Sigmoid colon (tissue), 7 donors: ENCODE results near the gene SERPINA12. TPM values are rescaled to one million over a fixed set of nuclear protein-coding genes. Genes with fewer than 3 reads are reported as not detected.

Experiments used
- DNase-seq: peaks from one replicate; pipeline ENCODE4 v3.0.0-alpha.2; 2019
- H3K27ac ChIP-seq, 4 donors: fragments of 200-600 bp; sonication (generic); one replicate each; pipeline ENCODE4 v1.5.1; 2016 to 2019; ENCODE audit warnings: mild to moderate bottlenecking in 1 of 4
- H3K27me3 ChIP-seq, 3 donors: fragments of 200-600 bp; sonication (generic); one replicate each; pipeline ENCODE4 v1.5.1; 2019; ENCODE audit warnings: mild to moderate bottlenecking in 1 of 3
- H3K36me3 ChIP-seq, 4 donors: fragments of 200-600 bp; sonication (generic); one replicate each; pipeline ENCODE4 v1.5.1; 2016 to 2019
- H3K4me1 ChIP-seq, 4 donors: fragments of 200-600 bp; sonication (generic); one replicate each; pipeline ENCODE4 v1.5.1; 2017 to 2019
- H3K4me3 ChIP-seq, 4 donors: fragments of 200-600 bp; sonication (generic); one replicate each; pipeline ENCODE4 v1.5.1; 2017 to 2019; ENCODE audit warnings: mild to moderate bottlenecking in 2 of 4, moderate library complexity in 1 of 4
- H3K9me3 ChIP-seq, 4 donors: fragments of 200-600 bp in 3 of 4; sonication (generic) in 3 of 4; one replicate each; pipeline versions ENCODE4 v1.5.1 to v1.6.1; 2013 to 2019
- CTCF ChIP-seq, 4 experiments: fragments of 450-650 bp in 3 of 4; fragments of 200-600 bp in 1 of 4; IDR thresholded peaks; one replicate each; pipeline ENCODE4 v1.5.1; 2016 to 2019; ENCODE audit warnings: antibody characterized with exemption in 4 of 4, mild to moderate bottlenecking in 3 of 4, moderate library complexity in 2 of 4
- EP300 ChIP-seq, 4 donors: sonication (generic); formaldehyde crosslinking; IDR thresholded peaks; one replicate each; pipeline ENCODE4 v1.6.1; 2017; ENCODE audit warnings: antibody characterized with exemption in 4 of 4
- POLR2A ChIP-seq, 2 donors: fragments of 450-650 bp; IDR thresholded peaks; one replicate each; pipeline ENCODE4 v1.6.1; 2016; ENCODE audit warnings: antibody characterized with exemption in 2 of 2, mild to moderate bottlenecking in 2 of 2, moderate library complexity in 2 of 2
- POLR2AphosphoS5 ChIP-seq, 4 donors: sonication (generic); formaldehyde crosslinking; IDR thresholded peaks; one replicate each; pipeline ENCODE4 v1.6.1; 2017; ENCODE audit warnings: antibody characterized with exemption in 4 of 4
- WGBS, 2 donors: extraction: QIAGEN DNeasy Blood & Tissue Kit; methylation state at CpG; one replicate each; pipeline ENCODE4 v1.1.7; 2013; 5-methylcytosine and 5-hydroxymethylcytosine counted together
- intact Hi-C: fragments of 100-400 bp; cut with DNase I; formaldehyde crosslinking; loops from one replicate; pipeline ENCODE4 v1.15.1; 2023
- polyA plus RNA-seq, 3 donors: library from polyadenylated mRNA; stranded (reverse); fragments of 200-250 nt; gene quantifications; one replicate each; pipeline ENCODE4 v1.2.3, GENCODE V29; 2013
- total RNA-seq, 4 donors: library from RNA; depleted of rRNA; stranded (reverse); fragments of >200 nt; gene quantifications; one replicate each; pipeline ENCODE4 v1.1.0, GENCODE V29; 2016
- donor health status: healthy with polysubstance abuse.
- donor health status: Bipolar disorder and iron deficiency.
- donor health status: healthy.

The SERPINA12 gene
- total and polyA plus RNA-seq, 7 donors = not detected

GRCh38 chr14:94448071-94448808 lies 61.0 kb downstream of the SERPINA12 start:
- DNase-seq = no peak
- intact Hi-C loops = no loop called here
- 50 to 68% methylated on average over 14 of the region's 14 CpGs for WGBS, 2 donors

GRCh38 chr14:94447206-94447605 lies 62.1 kb downstream of the SERPINA12 start:
- H3K27ac ChIP-seq = no peak overlapping the region
- H3K36me3 ChIP-seq = no peaks in the 10 kb centered on the region
- 61 to 81% methylated on average over 3 of the region's 3 CpGs for WGBS, 2 donors
- H3K9me3 ChIP-seq = no peaks in the 10 kb centered on the region
- DNase-seq = no peak
- TF ChIP-seq POLR2AphosphoS5 (IDR thresholded peaks at IDR 0.05) (no peak), CTCF (IDR thresholded peaks at IDR 0.05) (no peak), EP300 (IDR thresholded peaks at IDR 0.05) (no peak), POLR2A (IDR thresholded peaks at IDR 0.05) (no peak)
- no peaks in the 10 kb centered on the region for H3K4me1 ChIP-seq
- H3K27me3 ChIP-seq = peaks cover 0 to 5% (median 0%) of the 10 kb centered on the region in 3 donors
- intact Hi-C loops = no loop called here
- H3K4me3 ChIP-seq = no peak overlapping the region

More at GRCh38 chr14:94448071-94448808, 61.0 kb downstream of the SERPINA12 start:
- Histone ChIP-seq H3K27me3 (peaks cover 0 to 9% (median 0%) of the 10 kb centered on the region in 3 donors), H3K36me3 (no peaks in the 10 kb centered on the region), H3K27ac (no peak overlapping the region), H3K4me1 (no peaks in the 10 kb centered on the region), H3K9me3 (no peaks in the 10 kb centered on the region), H3K4me3 (no peak overlapping the region)
- no peak for TF ChIP-seq EP300 (IDR thresholded peaks at IDR 0.05)
- no peak for TF ChIP-seq POLR2AphosphoS5 (IDR thresholded peaks at IDR 0.05)
- TF ChIP-seq POLR2A (IDR thresholded peaks at IDR 0.05) = no peak
- no peak for TF ChIP-seq CTCF (IDR thresholded peaks at IDR 0.05)

GRCh38 chr14:94446126-94446525 lies 63.1 kb downstream of the SERPINA12 start:
- no peak for DNase-seq

GRCh38 chr14:94445003-94445402 lies 64.3 kb downstream of the SERPINA12 start:
- H3K9me3 ChIP-seq = no peaks in the 10 kb centered on the region
- TF ChIP-seq EP300 (IDR thresholded peaks at IDR 0.05) (no peak), CTCF (IDR thresholded peaks at IDR 0.05) (no peak), POLR2AphosphoS5 (IDR thresholded peaks at IDR 0.05) (no peak), POLR2A (IDR thresholded peaks at IDR 0.05) (no peak)
- H3K27me3 ChIP-seq = peaks cover 0 to 5% (median 0%) of the 10 kb centered on the region in 3 donors
- WGBS, 2 donors = 75 to 78% methylated on average over 1 of the region's 1 CpG
- H3K27ac ChIP-seq = no peak overlapping the region
- H3K4me1 ChIP-seq = no peaks in the 10 kb centered on the region
- intact Hi-C loops = no loop called here
- H3K4me3 ChIP-seq = no peak overlapping the region
- no peaks in the 10 kb centered on the region for H3K36me3 ChIP-seq
- DNase-seq = no peak

More at GRCh38 chr14:94446126-94446525, 63.1 kb downstream of the SERPINA12 start:
- Histone ChIP-seq H3K4me3 (no peak overlapping the region), H3K9me3 (no peaks in the 10 kb centered on the region), H3K4me1 (no peaks in the 10 kb centered on the region), H3K36me3 (no peaks in the 10 kb centered on the region), H3K27ac (no peak overlapping the region), H3K27me3 (peaks cover 0 to 5% (median 0%) of the 10 kb centered on the region in 3 donors)
- TF ChIP-seq CTCF (IDR thresholded peaks at IDR 0.05) (no peak), POLR2A (IDR thresholded peaks at IDR 0.05) (no peak), EP300 (IDR thresholded peaks at IDR 0.05) (no peak), POLR2AphosphoS5 (IDR thresholded peaks at IDR 0.05) (no peak)
- intact Hi-C loops = no loop called here
- WGBS, 2 donors = 79% methylated on average over 4 of the region's 4 CpGs
